HUES6 (cell line): ENCODE results near the gene SBK3.
A peak's percentile ranks its signal among the peaks of the same experiment; 100 is the strongest.
"Not testable (repeated sequence)": the region's sequence is repeated elsewhere in the genome, so short reads cannot be mapped to it uniquely, and the experiment has no call there.

Experiments used
- H3K27ac ChIP-seq: 2 replicates; pipeline ENCODE4 v1.7.0; 2013; ENCODE audit warnings: low read depth, mild to moderate bottlenecking, low read length, inconsistent platforms
- H3K27me3 ChIP-seq: 2 replicates; pipeline ENCODE4 v1.6.1; 2013; ENCODE audit warnings: low read length; ENCODE audit not compliant: control insufficient read depth, insufficient read depth
- H3K36me3 ChIP-seq: 2 replicates; pipeline ENCODE4 v1.6.1; 2013; ENCODE audit warnings: low read length; ENCODE audit not compliant: control insufficient read depth, insufficient read depth
- H3K4me1 ChIP-seq: 2 replicates; pipeline ENCODE4 v1.6.1; 2013; ENCODE audit warnings: low read length; ENCODE audit not compliant: control insufficient read depth, insufficient read depth
- H3K4me3 ChIP-seq: 2 replicates; pipeline ENCODE4 v1.5.1; 2013; ENCODE audit warnings: low read depth, low read length
- H3K9ac ChIP-seq: one replicate; pipeline ENCODE4 v1.6.1; 2013; ENCODE audit warnings: mild to moderate bottlenecking, low read length
- H3K9me3 ChIP-seq: 2 replicates; pipeline ENCODE4 v1.6.1; 2013; ENCODE audit warnings: low read depth, low read length; ENCODE audit not compliant: control insufficient read depth, insufficient read depth

The SBK3 gene

GRCh38 chr19:55538132-55538531 lies 7.2 kb downstream of the SBK3 start:
- H3K27ac ChIP-seq: peak overlapping the region; percentile 37; the same call in 1 of the 2 replicates
- H3K9ac ChIP-seq: no peak overlapping the region
- no peaks in the 10 kb centered on the region for H3K9me3 ChIP-seq
- H3K4me1 ChIP-seq: peaks cover 14% of the 10 kb centered on the region
- no peak overlapping the region for H3K4me3 ChIP-seq
- no peaks in the 10 kb centered on the region; the same call in 1 of the 2 replicates for H3K27me3 ChIP-seq
- H3K36me3 ChIP-seq: no peaks in the 10 kb centered on the region

- Histone ChIP-seq H3K36me3 (no peaks in the 10 kb centered on the region), H3K4me3 (no peak overlapping the region), H3K9me3 (no peaks in the 10 kb centered on the region), H3K4me1 (peaks cover 14% of the 10 kb centered on the region), H3K9ac (no peak overlapping the region), H3K27ac (peak overlapping the region; percentile 37; the same call in 1 of the 2 replicates), H3K27me3 (no peaks in the 10 kb centered on the region; the same call in 1 of the 2 replicates)
Observed at GRCh38 chr19:55537741-55538111, 7.6 kb downstream of the SBK3 start.

GRCh38 chr19:55536951-55537740 lies 8.2 kb downstream of the SBK3 start, which contains the start of gene SBK2:
Gene SBK2, minus strand, starts transcription at chr19:55537133. Its CDS starts 839 bp downstream, at chr19:55536294.
- peaks cover 14% of the 10 kb centered on the region for H3K4me1 ChIP-seq
- H3K36me3 ChIP-seq: no peaks in the 10 kb centered on the region
- no peaks in the 10 kb centered on the region for H3K9me3 ChIP-seq
- H3K4me3 ChIP-seq: peak within 1 kb of the TSS; percentile 50
- H3K27ac ChIP-seq: peak within 1 kb of the TSS; percentile 37; the same call in 1 of the 2 replicates
- no peak within 1 kb of the TSS for H3K9ac ChIP-seq
- H3K27me3 ChIP-seq: no peaks in the 10 kb centered on the region; the same call in 1 of the 2 replicates

- H3K9me3 ChIP-seq: no peaks in the 10 kb centered on the region
- no peak overlapping the region for H3K4me3 ChIP-seq
- no peak overlapping the region for H3K27ac ChIP-seq
- H3K27me3 ChIP-seq: no peaks in the 10 kb centered on the region; the same call in 1 of the 2 replicates
- no peaks in the 10 kb centered on the region for H3K36me3 ChIP-seq
- peaks cover 14% of the 10 kb centered on the region for H3K4me1 ChIP-seq
- H3K9ac ChIP-seq: no peak overlapping the region
Observed at GRCh38 chr19:55536366-55536765, 9.0 kb downstream of the SBK3 start.

GRCh38 chr19:55535965-55536350 lies 9.4 kb downstream of the SBK3 start:
- H3K27ac ChIP-seq: no peak overlapping the region

GRCh38 chr19:55535173-55535964 lies 10.0 kb downstream of the SBK3 start:
- no peak overlapping the region for H3K9ac ChIP-seq
- peaks cover 14% of the 10 kb centered on the region for H3K4me1 ChIP-seq
- no peaks in the 10 kb centered on the region for H3K9me3 ChIP-seq
- H3K27ac ChIP-seq: no peak overlapping the region
- no peak overlapping the region for H3K4me3 ChIP-seq
- H3K36me3 ChIP-seq: no peaks in the 10 kb centered on the region
- H3K27me3 ChIP-seq: no peaks in the 10 kb centered on the region; the same call in 1 of the 2 replicates

More at GRCh38 chr19:55535965-55536350, 9.4 kb downstream of the SBK3 start:
- no peaks in the 10 kb centered on the region for H3K9me3 ChIP-seq
- H3K36me3 ChIP-seq: no peaks in the 10 kb centered on the region
- H3K4me1 ChIP-seq: peaks cover 14% of the 10 kb centered on the region
- H3K27me3 ChIP-seq: no peaks in the 10 kb centered on the region; the same call in 1 of the 2 replicates
- no peak overlapping the region for H3K9ac ChIP-seq
- H3K4me3 ChIP-seq: no peak overlapping the region

GRCh38 chr19:55534280-55534679 lies 11.1 kb downstream of the SBK3 start:
- H3K27me3 ChIP-seq, H3K9me3 ChIP-seq, H3K27ac ChIP-seq, H3K4me3 ChIP-seq, H3K36me3 ChIP-seq, H3K9ac ChIP-seq: not testable (repeated sequence)
- peaks cover 14% of the 10 kb centered on the region for H3K4me1 ChIP-seq

- H3K4me3 ChIP-seq: no peak overlapping the region
- H3K9ac ChIP-seq: no peak overlapping the region
- no peaks in the 10 kb centered on the region for H3K36me3 ChIP-seq
- peaks cover 19% of the 10 kb centered on the region for H3K4me1 ChIP-seq
- no peaks in the 10 kb centered on the region; the same call in 1 of the 2 replicates for H3K9me3 ChIP-seq
- no peak overlapping the region for H3K27ac ChIP-seq
- H3K27me3 ChIP-seq: no peaks in the 10 kb centered on the region; the same call in 1 of the 2 replicates
Observed at GRCh38 chr19:55530996-55531395, 14.3 kb downstream of the SBK3 start.

- Histone ChIP-seq H3K4me3 (no peak overlapping the region), H3K36me3 (no peaks in the 10 kb centered on the region), H3K27me3 (no peaks in the 10 kb centered on the region; the same call in 1 of the 2 replicates), H3K27ac (no peak overlapping the region), H3K9ac (no peak overlapping the region), H3K4me1 (peaks cover 23% of the 10 kb centered on the region), H3K9me3 (no peaks in the 10 kb centered on the region; the same call in 1 of the 2 replicates)
Observed at GRCh38 chr19:55529636-55530234, 15.6 kb downstream of the SBK3 start.

GRCh38 chr19:55528030-55528803 lies 17.1 kb downstream of the SBK3 start:
- Histone ChIP-seq H3K9ac (peak overlapping the region; percentile 19), H3K36me3 (no peaks in the 10 kb centered on the region), H3K9me3 (no peaks in the 10 kb centered on the region; the same call in 1 of the 2 replicates), H3K27me3 (peaks cover 2% of the 10 kb centered on the region; the same call in 1 of the 2 replicates), H3K27ac (no peak overlapping the region), H3K4me3 (peak overlapping the region; percentile 25; the same call in 1 of the 2 replicates), H3K4me1 (peaks cover 23% of the 10 kb centered on the region)
